Erythroblast (primary cell): ENCODE measurements around the gene BCL10.

Experiments
- GATA1 ChIP-seq: IDR thresholded peaks from 2 replicates; pipeline ENCODE4 v1.6.1; 2011; ENCODE audit warnings: low read depth, mild to moderate bottlenecking, control low read depth, low read length, moderate library complexity
- POLR2A ChIP-seq: IDR thresholded peaks from 2 replicates; pipeline ENCODE4 v1.6.1; 2011; ENCODE audit warnings: mild to moderate bottlenecking, low read length

GRCh38 chr1:85230305-85230977 lies 46.0 kb downstream of the BCL10 start:
- no peak for TF ChIP-seq POLR2A
- no peak for TF ChIP-seq GATA1
